ENCODE results near the gene GRM8.

The GRM8 gene

DNA sequence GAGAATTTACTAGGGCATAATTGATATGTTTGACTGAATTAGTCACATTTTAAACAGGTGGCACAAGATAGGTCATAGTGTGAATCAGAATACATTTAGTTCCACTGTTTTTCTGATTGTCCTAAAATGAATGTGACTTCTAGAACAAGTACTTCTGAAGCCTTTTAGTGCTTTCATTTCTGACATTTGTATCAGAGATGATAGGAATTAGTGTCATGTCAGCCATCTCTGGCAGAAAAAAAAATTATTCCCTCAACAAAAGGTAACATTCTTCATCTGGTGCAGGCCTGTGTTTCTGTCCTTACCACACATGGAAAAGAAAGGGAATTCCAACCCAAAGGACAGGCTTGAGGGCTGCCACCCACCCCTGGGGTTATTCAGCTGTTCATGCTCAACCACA lies 21.3 kb downstream of the GRM8 start:
- DNase-seq (ENCODE audit: low spot score) = no peak
- TF ChIP-seq, protein P1, sequence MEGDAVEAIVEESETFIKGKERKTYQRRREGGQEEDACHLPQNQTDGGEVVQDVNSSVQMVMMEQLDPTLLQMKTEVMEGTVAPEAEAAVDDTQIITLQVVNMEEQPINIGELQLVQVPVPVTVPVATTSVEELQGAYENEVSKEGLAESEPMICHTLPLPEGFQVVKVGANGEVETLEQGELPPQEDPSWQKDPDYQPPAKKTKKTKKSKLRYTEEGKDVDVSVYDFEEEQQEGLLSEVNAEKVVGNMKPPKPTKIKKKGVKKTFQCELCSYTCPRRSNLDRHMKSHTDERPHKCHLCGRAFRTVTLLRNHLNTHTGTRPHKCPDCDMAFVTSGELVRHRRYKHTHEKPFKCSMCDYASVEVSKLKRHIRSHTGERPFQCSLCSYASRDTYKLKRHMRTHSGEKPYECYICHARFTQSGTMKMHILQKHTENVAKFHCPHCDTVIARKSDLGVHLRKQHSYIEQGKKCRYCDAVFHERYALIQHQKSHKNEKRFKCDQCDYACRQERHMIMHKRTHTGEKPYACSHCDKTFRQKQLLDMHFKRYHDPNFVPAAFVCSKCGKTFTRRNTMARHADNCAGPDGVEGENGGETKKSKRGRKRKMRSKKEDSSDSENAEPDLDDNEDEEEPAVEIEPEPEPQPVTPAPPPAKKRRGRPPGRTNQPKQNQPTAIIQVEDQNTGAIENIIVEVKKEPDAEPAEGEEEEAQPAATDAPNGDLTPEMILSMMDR (IDR thresholded peaks at IDR 0.05; ENCODE audit: extremely low read depth, missing control alignments) = no peak

DNA sequence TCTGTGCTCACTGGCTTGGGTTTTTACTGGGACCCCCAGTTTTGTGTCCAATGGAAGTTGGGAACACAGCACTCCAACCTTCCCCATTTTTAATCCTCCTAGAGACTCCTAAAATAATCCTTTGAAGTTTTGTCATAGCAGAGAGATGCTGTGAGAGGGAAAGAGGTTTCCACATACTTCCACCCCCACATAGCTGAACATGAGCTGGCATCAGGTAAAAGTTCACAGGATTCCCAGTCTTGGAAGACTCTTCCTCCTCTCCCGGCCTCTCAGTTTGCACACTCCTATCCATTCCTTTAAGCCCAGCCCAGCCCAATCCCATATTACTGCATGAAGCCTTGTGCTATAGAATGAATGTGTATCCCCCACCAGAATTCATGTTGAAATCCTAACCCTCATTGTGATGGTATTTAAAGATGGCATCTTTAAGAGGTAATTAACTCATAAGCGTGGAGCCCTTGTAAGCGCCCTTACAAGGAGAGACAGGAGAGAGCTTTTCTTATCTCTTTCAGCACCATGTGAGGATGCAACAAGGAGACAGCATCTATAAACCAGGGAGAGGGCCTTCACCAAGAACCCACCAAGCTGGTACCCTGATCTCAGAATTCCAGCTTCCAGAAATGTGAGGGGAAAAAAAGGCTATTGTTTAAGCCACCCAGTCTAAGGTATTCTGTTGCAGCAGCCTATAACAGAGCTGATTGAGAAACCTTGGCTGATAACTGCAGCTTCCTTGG lies 22.4 kb downstream of the GRM8 start:
- TF ChIP-seq, protein P1 (IDR thresholded peaks at IDR 0.05; ENCODE audit: extremely low read depth, missing control alignments) = no peak
- no peak for DNase-seq (ENCODE audit: low spot score)

DNA sequence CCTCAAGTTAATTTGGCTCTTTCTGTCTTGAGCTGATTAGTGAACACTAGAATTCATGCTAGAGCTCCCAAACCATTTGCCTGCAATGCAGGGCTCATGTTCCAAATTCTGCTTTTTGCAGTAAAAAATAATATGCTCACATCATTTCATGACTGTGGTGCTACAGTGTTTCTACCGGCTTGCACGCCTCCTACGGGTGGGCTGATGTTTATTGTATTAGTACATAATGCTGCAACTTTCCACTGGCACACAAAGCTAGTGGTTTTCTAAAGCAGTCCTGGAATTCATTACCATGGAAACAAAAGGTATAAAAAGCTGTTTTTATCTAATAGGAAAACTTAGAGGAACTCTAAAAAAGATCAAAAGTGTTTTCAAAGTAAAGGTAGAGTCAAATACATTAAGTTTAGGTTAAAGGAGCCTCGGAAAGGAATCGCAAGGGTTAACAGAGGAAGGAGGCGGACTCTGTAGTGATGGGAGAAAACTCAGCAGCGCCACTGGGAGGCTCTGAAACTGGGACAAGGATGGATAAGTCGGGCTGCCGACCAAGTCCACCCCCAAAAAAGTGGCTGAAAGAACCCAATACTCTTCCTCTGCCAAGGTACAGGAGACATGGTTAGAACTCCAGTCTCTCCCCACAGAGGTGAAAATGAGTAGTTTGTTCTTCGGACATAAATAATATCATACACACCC lies 25.9 kb downstream of the GRM8 start:
- no peak for DNase-seq (ENCODE audit: low spot score)
- TF ChIP-seq, protein P1 (IDR thresholded peaks at IDR 0.05; ENCODE audit: extremely low read depth, missing control alignments) = no peak

DNA sequence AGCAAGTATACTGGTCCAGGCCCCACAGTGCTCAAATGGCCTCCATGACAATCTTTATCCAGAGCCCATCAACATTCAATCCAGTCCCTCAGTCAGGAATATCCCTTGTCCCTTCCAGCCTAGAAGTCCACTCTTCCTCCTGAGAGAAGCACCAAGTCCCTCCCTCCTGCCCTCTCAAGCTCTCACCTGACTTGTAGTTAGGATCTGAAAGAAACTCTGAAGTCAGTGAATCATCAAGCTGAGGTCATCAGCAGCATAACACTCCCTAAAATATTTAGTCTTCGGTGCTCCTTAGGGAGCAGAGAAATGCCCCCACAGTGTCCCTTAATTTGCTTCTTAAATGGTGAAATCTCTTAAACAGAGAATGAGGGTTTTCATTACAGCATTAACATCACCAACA lies 31.0 kb downstream of the GRM8 start:
- TF ChIP-seq, protein P1 (IDR thresholded peaks at IDR 0.05; ENCODE audit: extremely low read depth, missing control alignments) = no peak
- no peak for DNase-seq (ENCODE audit: low spot score)

DNA sequence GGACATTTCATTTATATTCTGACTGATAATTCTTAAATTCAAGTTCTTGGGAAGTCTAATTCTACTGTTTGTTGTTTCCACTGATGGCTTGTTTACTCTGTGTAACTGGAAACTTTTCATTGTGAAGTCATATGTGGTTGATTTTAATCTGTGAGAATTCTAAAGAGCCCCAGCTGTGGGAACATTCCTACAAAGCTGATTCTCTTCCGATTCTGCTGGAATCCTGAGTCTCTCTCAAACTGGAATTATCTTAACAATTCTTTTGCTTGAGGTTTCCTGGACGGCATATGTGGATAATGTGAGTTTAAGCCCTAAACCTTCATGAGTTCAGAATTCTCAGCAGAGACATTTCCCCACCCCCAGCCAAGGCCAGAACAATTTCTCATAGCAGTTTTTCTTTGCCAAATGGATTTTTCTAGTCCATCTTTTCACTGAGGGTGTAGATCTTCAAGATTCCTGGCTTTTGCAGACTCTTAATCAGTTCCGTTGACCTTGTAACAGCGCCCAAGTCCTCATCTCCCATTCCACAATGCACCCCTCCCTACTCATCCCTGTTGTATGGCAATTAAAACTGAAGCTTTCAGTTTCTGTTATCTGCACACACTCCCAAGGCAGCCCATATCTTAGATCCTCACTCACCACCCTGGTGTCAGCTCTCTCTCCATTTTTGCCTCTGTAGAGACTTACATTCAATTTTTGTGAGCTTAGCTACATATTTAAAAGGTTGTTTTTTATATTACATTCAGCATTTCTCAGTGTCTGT lies 37.6 kb downstream of the GRM8 start:
- TF ChIP-seq, protein P1 (IDR thresholded peaks at IDR 0.05; ENCODE audit: extremely low read depth, missing control alignments) = no peak
- no peak for DNase-seq (ENCODE audit: low spot score)

DNA sequence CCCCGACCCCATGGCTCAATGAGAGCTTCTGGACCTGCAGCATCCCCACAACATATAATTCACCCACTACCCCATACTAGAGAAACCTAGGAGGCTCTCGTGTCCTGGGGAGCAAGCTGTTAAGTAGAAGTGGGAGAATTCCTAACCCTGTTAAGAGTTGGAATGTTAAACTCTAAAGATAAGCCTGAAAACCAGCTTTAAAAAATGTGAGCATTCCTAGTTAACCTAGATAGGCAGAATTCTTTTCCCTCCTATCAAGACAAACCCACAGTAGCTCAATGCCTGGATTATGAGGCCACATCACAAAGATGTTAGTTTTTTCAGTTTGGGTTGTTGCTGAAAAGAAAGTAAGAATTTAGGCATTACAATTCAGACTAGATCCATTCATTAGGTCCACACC lies 42.9 kb downstream of the GRM8 start:
- DNase-seq (ENCODE audit: low spot score) = no peak
- TF ChIP-seq, protein P1 (IDR thresholded peaks at IDR 0.05; ENCODE audit: extremely low read depth, missing control alignments) = no peak

DNA sequence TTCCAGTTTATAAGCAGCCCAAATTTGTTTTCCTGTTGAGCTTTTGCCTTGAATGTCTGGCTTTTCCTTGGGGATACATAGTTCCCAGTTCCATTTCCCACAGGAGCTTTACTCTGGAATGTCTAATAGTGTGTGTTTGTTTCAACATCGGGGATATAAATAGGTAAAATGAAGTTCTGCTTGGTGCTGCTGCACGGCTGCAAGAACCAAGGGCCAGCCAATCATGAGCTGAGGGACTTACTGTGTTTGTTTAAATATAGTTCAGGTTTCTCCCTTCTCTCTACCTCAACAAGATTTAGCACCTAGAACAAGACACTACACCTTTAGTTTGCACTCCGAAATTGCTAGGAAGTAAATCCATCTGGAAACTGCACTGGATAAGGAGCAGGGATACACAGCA lies 43.9 kb downstream of the GRM8 start:
- DNase-seq (ENCODE audit: low spot score) = no peak
- TF ChIP-seq, protein P1 (IDR thresholded peaks at IDR 0.05; ENCODE audit: extremely low read depth, missing control alignments) = no peak
